GM15510 (cell line): ENCODE data around the gene EML4.

Source experiments
- POLR2A ChIP-seq: IDR thresholded peaks from 3 replicates; pipeline ENCODE4 v1.6.1; 2011; ENCODE audit warnings: borderline replicate concordance; ENCODE audit not compliant: insufficient read length; ENCODE audit errors: extremely low read depth

EML4 gene, protein sequence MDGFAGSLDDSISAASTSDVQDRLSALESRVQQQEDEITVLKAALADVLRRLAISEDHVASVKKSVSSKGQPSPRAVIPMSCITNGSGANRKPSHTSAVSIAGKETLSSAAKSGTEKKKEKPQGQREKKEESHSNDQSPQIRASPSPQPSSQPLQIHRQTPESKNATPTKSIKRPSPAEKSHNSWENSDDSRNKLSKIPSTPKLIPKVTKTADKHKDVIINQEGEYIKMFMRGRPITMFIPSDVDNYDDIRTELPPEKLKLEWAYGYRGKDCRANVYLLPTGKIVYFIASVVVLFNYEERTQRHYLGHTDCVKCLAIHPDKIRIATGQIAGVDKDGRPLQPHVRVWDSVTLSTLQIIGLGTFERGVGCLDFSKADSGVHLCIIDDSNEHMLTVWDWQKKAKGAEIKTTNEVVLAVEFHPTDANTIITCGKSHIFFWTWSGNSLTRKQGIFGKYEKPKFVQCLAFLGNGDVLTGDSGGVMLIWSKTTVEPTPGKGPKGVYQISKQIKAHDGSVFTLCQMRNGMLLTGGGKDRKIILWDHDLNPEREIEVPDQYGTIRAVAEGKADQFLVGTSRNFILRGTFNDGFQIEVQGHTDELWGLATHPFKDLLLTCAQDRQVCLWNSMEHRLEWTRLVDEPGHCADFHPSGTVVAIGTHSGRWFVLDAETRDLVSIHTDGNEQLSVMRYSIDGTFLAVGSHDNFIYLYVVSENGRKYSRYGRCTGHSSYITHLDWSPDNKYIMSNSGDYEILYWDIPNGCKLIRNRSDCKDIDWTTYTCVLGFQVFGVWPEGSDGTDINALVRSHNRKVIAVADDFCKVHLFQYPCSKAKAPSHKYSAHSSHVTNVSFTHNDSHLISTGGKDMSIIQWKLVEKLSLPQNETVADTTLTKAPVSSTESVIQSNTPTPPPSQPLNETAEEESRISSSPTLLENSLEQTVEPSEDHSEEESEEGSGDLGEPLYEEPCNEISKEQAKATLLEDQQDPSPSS

DNA sequence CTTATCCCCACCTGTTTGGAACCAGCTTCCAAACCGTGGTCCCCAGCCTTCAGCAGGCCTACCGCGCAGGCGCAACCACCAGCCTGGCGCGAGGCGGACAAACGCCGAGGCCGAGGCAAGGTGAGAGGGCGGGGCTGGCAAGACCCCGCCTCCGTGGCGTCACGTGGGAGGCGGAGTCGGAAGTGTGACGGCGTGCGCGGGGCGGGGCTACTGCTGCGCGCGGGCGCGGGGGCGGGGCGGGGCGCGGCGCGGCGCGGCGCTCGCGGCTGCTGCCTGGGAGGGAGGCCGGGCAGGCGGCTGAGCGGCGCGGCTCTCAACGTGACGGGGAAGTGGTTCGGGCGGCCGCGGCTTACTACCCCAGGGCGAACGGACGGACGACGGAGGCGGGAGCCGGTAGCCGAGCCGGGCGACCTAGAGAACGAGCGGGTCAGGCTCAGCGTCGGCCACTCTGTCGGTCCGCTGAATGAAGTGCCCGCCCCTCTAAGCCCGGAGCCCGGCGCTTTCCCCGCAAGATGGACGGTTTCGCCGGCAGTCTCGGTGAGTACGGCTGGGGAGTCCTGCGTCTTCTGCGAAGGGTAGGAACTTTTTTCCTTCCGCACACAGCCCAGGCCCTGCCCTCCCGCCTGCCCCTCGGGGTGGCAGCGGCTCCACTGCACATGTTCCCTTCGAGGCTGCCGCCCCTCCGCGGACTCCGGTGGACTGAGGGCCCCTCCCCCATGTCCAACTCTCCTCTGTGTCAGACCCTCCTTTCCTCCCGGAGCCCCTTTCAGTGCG is at the start of gene EML4:
Gene EML4, plus strand, starts transcription at position 254 of the 774 bp plus-strand sequence. Its CDS starts 259 bp downstream, at position 513.
- peak; percentile 89 for TF ChIP-seq POLR2A

DNA sequence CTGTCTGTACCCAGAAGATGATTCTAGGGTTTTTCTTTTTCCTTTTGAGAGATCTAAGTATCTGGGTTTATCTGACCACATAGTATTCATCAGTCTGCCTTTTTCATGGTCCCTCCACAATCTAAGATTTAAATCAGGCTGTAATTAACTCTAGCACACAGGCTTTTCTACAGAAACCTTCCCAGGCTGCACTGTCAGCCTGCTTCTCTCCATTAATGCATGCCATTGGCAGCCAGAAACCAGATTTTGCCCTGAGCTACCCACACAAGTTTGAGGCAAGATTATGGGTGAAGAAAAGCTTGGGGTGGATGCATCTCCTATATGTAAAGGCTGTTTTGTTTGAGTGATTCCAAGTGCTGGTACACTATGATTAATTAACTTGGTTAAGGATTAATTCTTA is 45.7 kb upstream of the EML4 start:
- TF ChIP-seq POLR2A: no peak

DNA sequence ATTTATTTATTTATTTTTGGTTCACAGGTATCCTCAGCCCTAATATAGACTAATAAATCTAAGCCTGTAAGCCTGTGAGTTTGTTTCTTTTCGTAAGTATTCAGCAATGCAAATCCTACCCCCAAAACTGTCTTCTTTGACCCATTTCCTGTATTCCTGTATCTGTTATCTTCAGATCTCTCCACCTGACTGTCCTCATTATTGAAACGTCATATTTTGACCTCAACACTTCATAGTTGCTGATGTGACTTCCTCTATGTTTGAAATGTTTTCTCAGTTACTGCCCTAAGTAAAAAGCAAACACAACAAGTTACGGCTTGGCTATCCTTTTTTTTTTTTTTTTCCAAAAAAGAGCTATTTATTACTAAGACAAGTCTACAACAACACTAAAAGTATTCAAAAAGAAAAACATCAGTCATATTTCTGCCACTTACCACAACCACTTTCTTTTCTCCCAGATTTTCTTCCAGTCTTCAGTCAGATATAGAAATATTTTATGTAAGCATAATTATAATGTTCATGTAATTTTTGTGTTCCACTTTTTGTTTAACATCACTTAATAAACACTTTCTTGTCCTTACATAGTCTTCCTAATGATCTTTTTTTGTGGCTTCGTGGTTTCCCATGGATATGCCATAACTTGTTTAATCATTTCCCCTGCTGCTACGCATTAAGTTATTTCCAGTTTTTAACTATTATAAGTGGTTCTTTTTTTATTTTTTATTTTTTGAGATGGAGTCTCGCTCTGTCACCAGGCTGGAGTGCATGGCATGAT is 45.0 kb upstream of the EML4 start:
- TF ChIP-seq POLR2A: no peak

DNA sequence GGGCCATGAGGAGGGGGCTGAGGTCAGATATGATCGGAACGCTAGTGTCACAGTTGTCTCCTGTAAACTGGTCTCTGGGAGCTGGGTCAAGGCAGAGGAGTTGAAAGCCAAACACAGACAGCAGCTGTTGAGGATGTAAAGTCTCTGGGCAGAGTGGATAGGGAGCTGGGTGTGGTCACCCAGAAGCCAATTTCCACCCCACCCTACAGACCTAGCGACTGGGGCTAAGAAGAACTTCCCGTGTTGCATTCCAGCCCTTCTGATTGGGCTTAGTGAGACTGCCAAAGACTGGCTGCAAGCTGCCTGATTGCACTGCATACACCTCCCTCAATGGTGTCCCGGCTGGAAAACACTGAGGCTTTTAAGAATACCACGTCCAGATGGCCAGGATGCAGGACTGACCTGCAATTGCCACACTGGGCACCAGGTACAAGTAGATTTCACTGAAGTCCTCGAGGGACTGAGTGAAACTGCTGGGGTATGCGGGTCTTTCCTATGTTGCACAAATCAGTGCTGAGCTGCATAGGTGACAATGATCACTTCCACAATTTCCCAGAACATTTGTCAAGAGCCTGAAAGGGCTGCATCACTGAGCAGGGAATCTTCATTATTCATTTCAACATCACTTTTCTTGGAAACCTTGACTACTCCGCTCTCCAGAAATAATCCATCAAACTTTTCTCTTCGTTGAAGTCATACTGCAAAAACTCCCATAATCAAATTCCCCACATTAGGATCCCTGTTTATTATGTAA is 43.1 kb upstream of the EML4 start:
- TF ChIP-seq POLR2A: no peak

DNA sequence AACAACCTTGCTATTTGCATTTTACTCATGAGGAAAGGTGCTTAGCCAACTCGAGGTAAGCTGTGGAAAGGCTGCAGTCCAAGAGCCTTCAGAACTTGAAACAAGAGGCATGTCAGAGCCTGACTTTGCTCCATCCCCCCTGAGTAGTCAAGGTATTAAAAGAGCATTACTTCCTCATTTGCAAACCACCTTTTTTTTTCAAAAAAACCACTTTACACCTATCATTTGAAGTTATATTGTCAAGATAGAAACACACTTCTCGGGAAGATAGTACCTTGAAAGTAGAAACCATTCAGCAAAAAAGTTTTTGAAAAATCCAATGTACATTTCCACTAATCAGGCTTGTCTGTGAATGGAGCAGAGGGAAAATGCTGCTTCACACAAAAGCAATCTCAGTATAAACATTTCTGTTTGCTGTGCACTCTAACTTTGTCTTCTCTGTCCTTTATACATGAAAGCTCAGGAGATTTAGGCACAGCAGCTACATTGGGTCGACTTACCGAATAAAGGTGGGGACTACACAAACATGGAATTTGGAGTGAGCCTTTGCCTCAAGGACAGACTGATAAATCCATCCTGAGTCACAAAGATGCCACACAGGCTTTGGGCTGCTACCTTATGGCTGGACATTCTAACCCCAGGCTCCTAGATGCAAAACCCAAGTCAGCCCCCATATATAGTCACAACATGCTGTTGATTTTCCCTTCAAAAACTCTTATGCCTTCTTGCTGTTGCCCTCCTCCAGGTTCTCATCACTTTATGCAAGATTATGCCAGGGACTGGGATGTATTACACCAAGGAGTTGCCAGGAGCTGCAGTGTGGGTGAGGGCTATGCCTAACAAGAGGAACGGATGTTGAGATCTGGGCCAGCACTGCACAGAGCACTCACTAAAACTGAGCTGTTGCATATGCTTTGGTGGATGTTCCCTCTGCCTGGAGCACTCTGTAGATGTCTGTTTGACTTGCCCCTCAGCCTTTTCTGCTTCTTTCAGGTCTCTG is 41.4 kb upstream of the EML4 start:
- no peak for TF ChIP-seq POLR2A

DNA sequence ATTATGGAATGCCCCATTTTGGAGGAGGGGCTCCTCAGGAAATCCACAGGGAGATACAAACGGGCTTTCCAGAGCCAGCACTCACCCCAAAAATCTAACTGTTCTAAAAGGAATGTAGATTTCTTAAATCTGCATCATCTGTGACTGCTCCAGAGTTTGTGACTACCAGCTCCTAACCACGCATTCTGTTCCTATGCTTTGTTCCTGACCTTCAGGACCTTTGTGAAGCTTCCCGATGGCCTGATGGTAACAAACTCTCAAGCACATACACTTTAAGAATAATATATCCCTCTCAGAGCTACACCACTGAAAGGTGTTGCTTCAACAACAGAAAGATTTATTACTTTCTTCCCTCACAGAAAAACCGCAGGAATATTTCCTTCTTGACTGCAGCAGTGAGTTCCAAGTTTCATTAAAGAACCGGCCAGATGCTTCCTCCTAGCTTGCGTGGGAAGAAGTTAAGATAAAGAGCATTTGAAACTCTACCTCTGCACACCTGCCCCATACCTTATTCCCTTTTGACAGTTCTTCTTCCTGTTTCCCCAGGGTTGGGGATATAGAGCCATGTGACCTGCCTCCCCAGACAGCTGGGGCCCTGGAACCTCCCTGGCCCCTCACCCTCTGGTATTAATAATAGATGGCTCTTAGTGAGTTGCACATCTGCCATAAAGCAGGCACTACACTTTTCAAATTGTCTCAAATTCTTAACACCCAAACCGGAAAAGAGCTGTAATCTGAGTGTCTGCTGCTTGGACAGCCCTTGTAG is 40.2 kb upstream of the EML4 start:
- TF ChIP-seq POLR2A: no peak

DNA sequence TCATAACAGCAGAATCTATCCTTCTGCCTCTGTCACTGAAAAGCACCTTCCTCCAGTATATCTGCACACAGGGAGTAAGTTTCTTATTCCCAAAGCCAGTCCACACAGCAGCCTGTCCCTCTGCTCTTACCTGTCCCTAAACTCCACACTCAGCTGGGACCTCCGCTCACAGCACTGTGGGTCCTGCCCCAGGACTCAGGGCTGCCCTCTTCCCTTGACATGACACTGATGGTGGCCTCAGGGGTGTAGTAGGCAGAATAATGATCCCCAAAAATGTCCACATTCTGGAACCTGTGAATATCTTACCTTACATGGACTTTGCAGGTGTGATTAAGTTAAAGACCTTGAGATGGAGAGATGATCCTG is 39.7 kb upstream of the EML4 start:
- TF ChIP-seq POLR2A: no peak

DNA sequence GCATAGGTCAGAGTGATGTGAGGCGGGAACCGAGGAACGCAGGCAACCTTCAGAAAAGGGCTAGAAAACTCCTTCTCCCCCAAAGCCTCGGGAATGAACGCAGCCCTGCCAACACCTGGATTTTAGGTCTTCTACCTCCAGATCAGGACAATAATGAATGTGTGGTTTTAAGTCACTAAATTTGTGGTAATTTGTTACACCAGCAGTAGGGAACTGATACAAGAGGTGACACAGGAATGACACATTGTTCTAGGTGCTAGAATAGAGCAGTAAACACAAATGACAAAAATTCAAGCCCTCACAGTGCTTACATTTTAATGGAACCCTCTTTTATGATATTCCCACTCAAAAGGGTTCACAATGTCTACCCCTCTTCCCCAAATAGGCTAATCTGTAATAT is 39.2 kb upstream of the EML4 start:
- TF ChIP-seq POLR2A: no peak

DNA sequence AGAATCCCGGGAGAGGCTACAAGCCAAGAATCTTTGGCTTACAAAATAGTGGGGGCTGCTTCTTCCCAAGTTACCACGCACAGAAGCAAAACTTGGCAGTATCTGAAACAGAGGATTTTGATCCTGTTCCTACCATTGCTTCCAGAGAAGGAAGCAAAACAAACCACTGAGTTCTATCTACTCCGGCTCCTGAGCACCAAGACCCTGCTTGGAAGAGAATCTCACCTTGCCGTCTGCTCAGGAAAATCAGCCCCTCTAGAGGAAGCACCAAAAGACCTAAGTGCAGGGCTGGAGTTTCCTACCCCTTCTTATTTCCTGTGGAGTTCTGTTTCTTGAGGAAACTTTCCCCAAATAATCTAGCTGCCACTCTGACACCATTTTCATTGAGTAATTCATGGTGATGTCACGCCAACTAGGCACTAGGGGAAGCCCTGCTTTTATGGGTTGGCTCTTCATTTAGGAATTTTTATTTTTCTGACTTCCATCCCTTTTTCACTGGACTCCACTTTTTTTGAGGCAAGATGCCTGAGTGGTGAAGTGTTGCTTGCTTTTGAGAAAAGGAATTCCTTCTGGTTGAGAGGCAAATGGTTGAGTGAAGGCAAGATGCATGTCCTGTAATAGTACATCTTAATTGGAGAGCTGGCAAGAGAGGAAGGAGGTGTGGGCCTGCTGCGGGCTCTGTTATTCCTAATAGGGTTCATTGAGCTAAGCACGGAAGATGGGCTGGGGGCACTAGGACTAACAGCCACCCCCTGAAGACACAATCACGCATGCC is 36.8 kb upstream of the EML4 start:
- TF ChIP-seq POLR2A: no peak

DNA sequence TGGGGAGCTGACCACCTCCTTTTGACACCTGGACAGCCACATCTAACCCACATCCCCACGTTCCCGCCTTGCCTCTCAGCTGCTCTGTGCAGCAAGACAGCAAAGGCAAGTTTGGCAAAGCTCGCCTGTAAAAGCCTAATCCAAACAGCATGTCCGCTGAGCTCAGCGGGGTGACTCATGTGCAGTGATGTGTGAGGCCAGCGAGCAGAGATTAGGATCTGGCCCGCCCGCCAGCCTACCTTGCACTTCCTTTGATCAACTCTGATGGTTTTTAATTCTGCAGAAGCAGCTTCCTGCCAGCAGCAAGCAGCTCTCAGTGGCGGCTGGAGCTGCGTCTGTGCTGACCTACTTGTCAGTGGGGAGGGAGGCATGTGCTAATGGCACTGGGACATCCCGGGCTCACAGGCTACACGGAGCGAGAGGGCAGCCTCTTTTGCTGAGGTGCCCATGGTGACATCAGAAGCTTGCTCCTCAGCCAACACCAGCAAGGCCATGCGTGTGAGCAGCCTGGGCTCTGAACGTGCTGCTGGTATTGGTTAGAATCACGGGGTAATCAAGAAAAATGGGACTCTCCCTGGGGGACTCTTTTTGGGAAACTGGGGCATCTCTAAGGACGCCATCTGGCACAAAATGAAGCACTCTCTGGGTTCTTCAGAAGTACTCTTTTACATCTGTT is 36.0 kb upstream of the EML4 start:
- TF ChIP-seq POLR2A: peak; percentile 36

DNA sequence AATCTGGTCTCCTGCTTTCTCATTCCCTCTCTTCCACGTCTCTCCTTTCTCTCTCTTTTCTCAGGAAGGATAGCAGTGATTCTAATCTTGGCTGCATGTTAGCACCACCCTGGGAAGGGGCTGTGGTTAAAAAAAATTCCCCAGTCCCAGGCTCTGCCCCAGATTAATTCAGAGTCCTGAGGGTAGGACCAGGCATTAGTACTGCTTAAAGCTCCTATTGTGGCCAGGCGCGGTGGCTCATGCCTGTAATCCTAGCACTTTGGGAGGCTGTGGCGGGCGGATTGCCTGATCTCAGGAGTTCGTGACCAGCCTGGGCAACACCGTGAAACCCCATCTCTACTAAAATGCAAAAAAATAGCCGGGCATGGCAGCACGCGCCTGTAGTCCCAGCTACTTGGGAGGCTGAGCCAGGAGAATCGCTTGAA is 35.4 kb upstream of the EML4 start:
- TF ChIP-seq POLR2A: no peak
